Right atrium auricular region (tissue), 2 donors: ENCODE data around the gene PARP14. TPM values are rescaled to one million over a fixed set of nuclear protein-coding genes. Genes with fewer than 3 reads are reported as not detected.

Experiments
- DNase-seq: peaks from one replicate; pipeline ENCODE4 v3.0.0-alpha.2; 2019; ENCODE audit warnings: low spot score
- H3K27ac ChIP-seq, 2 donors: fragments of 200-600 bp; sonication (generic); 1 replicate in 1 of 2; 2 replicates in 1 of 2; pipeline ENCODE4 v1.5.1; 2016 to 2019
- H3K27me3 ChIP-seq, 2 donors: fragments of 200-600 bp; sonication (generic); one replicate each; pipeline versions ENCODE4 v1.5.1 to v1.6.0; 2017 to 2019
- H3K36me3 ChIP-seq: fragments of 200-600 bp; sonication (generic); one replicate; pipeline ENCODE4 v1.5.1; 2016
- H3K4me1 ChIP-seq, 2 donors: fragments of 200-600 bp; sonication (generic); one replicate each; pipeline versions ENCODE4 v1.5.1 to v1.6.0; 2017 to 2019
- H3K4me3 ChIP-seq, 2 donors: fragments of 200-600 bp; sonication (generic); 1 replicate in 1 of 2; 2 replicates in 1 of 2; pipeline ENCODE4 v1.5.1; 2017 to 2019; ENCODE audit warnings: mild to moderate bottlenecking in 1 of 2, moderate library complexity in 1 of 2
- H3K9me3 ChIP-seq, 2 donors: fragments of 200-600 bp; sonication (generic); one replicate each; pipeline ENCODE4 v1.5.1; 2019
- CTCF ChIP-seq, 2 donors: fragments of 200-600 bp; sonication (generic); IDR thresholded peaks; one replicate each; pipeline ENCODE4 v1.5.1; 2019; ENCODE audit warnings: antibody characterized with exemption in 2 of 2
- total RNA-seq, 2 donors: library from RNA; depleted of rRNA; stranded (reverse); fragments of >200 nt; gene quantifications; one replicate each; pipeline ENCODE4 v1.1.0, GENCODE V29; 2016

Gene PARP14
- total RNA-seq, 2 donors from 2014 or later = 9.5 to 13.5 TPM

- no peak overlapping the region for H3K4me3 ChIP-seq
- H3K27ac ChIP-seq = no peak overlapping the region
- H3K36me3 ChIP-seq = peaks cover 36% of the 10 kb centered on the region
- H3K4me1 ChIP-seq = no peaks in the 10 kb centered on the region
- H3K9me3 ChIP-seq = no peaks in the 10 kb centered on the region
- no peaks in the 10 kb centered on the region for H3K27me3 ChIP-seq
- TF ChIP-seq CTCF (IDR thresholded peaks at IDR 0.05) = no peak
- no peak for DNase-seq
Observed at GRCh38 chr3:122719273-122719921, 38.8 kb downstream of the PARP14 start.

- no peaks in the 10 kb centered on the region for H3K4me1 ChIP-seq
- H3K9me3 ChIP-seq = no peaks in the 10 kb centered on the region
- no peaks in the 10 kb centered on the region for H3K36me3 ChIP-seq
- no peak for TF ChIP-seq CTCF (IDR thresholded peaks at IDR 0.05)
- no peaks in the 10 kb centered on the region for H3K27me3 ChIP-seq
- H3K27ac ChIP-seq = no peak overlapping the region
- DNase-seq = no peak
- H3K4me3 ChIP-seq = no peak overlapping the region
Observed at GRCh38 chr3:122725106-122725505, 44.5 kb downstream of the PARP14 start.

- Histone ChIP-seq H3K4me3 (no peak overlapping the region), H3K36me3 (no peaks in the 10 kb centered on the region), H3K27ac (no peak overlapping the region), H3K4me1 (no peaks in the 10 kb centered on the region), H3K27me3 (no peaks in the 10 kb centered on the region), H3K9me3 (no peaks in the 10 kb centered on the region)
- DNase-seq = no peak
- no peak for TF ChIP-seq CTCF (IDR thresholded peaks at IDR 0.05)
Observed at GRCh38 chr3:122727294-122727693, 46.7 kb downstream of the PARP14 start.

GRCh38 chr3:122727766-122728165 lies 47.1 kb downstream of the PARP14 start:
- H3K4me1 ChIP-seq = no peaks in the 10 kb centered on the region
- no peaks in the 10 kb centered on the region for H3K27me3 ChIP-seq
- H3K9me3 ChIP-seq = no peaks in the 10 kb centered on the region
- no peak for DNase-seq
- no peaks in the 10 kb centered on the region for H3K36me3 ChIP-seq
- no peak overlapping the region for H3K27ac ChIP-seq
- H3K4me3 ChIP-seq = no peak overlapping the region
- no peak for TF ChIP-seq CTCF (IDR thresholded peaks at IDR 0.05)

GRCh38 chr3:122728186-122728585 lies 47.5 kb downstream of the PARP14 start:
- H3K9me3 ChIP-seq = no peaks in the 10 kb centered on the region
- DNase-seq = no peak
- H3K27me3 ChIP-seq = no peaks in the 10 kb centered on the region
- no peak for TF ChIP-seq CTCF (IDR thresholded peaks at IDR 0.05)
- no peaks in the 10 kb centered on the region for H3K4me1 ChIP-seq
- no peak overlapping the region for H3K27ac ChIP-seq
- no peaks in the 10 kb centered on the region for H3K36me3 ChIP-seq
- no peak overlapping the region for H3K4me3 ChIP-seq
